Neural progenitor cell (in vitro differentiated cells): Measurements from ENCODE around the gene FXYD4.

Experiments used
- EZH2 ChIP-seq: fragments of 200-600 bp; sonication (generic); IDR thresholded peaks from 2 replicates; pipeline ENCODE4 v1.6.1; 2017; ENCODE audit warnings: antibody characterized with exemption, mild to moderate bottlenecking, moderate library complexity
- EZH2phosphoT487 ChIP-seq: fragments of 200-600 bp; sonication (generic); IDR thresholded peaks from 2 replicates; pipeline ENCODE4 v1.6.1; 2017; ENCODE audit warnings: antibody characterized with exemption
- TF ChIP-seq, protein P1 (sequence below): fragments of 200-600 bp; sonication (generic); IDR thresholded peaks from 2 replicates; pipeline ENCODE4 v1.5.1; 2017; ENCODE audit warnings: antibody characterized with exemption, mild to moderate bottlenecking

DNA sequence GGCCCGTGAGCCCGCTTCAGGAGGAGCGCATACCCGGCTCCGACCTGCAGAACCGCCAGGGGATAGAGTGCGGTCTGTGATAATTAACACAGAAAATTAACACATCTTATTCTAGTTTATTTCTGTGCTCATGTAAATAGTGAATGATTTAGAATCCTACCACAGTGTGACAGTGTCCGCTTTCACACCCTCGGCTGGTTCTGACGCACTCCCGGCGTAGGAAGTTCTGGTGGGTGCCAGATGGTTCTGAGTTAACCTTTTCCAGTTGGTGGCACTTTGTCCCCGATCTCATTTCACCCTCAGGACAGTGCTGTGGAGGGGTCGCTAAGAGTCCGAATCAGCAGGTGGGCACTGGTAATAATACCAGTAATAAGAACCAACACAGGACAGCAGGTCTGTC, 28.3 kb upstream of the FXYD4 start:
- TF ChIP-seq, protein P1, sequence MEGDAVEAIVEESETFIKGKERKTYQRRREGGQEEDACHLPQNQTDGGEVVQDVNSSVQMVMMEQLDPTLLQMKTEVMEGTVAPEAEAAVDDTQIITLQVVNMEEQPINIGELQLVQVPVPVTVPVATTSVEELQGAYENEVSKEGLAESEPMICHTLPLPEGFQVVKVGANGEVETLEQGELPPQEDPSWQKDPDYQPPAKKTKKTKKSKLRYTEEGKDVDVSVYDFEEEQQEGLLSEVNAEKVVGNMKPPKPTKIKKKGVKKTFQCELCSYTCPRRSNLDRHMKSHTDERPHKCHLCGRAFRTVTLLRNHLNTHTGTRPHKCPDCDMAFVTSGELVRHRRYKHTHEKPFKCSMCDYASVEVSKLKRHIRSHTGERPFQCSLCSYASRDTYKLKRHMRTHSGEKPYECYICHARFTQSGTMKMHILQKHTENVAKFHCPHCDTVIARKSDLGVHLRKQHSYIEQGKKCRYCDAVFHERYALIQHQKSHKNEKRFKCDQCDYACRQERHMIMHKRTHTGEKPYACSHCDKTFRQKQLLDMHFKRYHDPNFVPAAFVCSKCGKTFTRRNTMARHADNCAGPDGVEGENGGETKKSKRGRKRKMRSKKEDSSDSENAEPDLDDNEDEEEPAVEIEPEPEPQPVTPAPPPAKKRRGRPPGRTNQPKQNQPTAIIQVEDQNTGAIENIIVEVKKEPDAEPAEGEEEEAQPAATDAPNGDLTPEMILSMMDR, result no peak
- no peak for TF ChIP-seq EZH2
- no peak for TF ChIP-seq EZH2phosphoT487
